Duodenal mucosa (tissue), 2 donors: ENCODE measurements around the gene COQ8A.

Experiments used
- H3K27ac ChIP-seq: one replicate; pipeline ENCODE4 v1.7.0; 2013; ENCODE audit warnings: low read depth, low read length
- H3K27me3 ChIP-seq, 2 donors: one replicate each; pipeline ENCODE4 v1.7.0; 2013; ENCODE audit warnings: low read length in 2 of 2, control low read depth in 1 of 2; ENCODE audit not compliant: insufficient read depth in 2 of 2, control insufficient read depth in 1 of 2
- H3K36me3 ChIP-seq, 2 donors: one replicate each; pipeline ENCODE4 v1.7.0; 2013; ENCODE audit warnings: low read length in 2 of 2, control low read depth in 1 of 2; ENCODE audit not compliant: insufficient read depth in 2 of 2, control insufficient read depth in 1 of 2
- H3K4me1 ChIP-seq, 2 donors: one replicate each; pipeline ENCODE4 v1.7.0; 2013; ENCODE audit warnings: low read length in 2 of 2, control low read depth in 1 of 2; ENCODE audit not compliant: insufficient read depth in 2 of 2, control insufficient read depth in 1 of 2
- H3K4me3 ChIP-seq, 2 donors: one replicate each; pipeline ENCODE4 v1.7.0; 2013; ENCODE audit warnings: low read length in 2 of 2, low read depth in 1 of 2
- H3K9ac ChIP-seq, 2 donors: one replicate each; pipeline ENCODE4 v1.7.0; 2013; ENCODE audit warnings: low read length in 2 of 2, low read depth in 1 of 2
- H3K9me3 ChIP-seq, 2 donors: one replicate each; pipeline ENCODE4 v1.7.0; 2013; ENCODE audit warnings: low read length in 2 of 2, control low read depth in 1 of 2; ENCODE audit not compliant: control insufficient read depth in 1 of 2

COQ8A gene

DNA sequence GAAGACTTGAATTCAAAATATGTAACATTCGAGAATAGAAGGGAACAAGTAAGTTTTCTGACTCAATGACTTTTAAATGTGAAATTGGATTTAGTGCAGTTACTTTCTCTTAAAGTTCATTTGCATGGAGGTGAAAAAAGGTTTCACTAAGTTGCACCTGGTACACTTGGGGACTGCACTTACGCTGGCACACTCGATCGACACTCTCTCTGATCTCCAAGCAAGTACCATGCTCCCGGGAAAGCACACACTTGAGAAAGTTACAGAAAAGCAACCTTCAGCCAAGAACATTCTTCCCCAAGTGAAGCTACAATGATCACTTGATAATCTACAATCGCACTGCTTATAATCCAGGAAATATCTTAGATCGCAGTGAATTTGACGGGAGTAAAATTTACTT lies 63.1 kb downstream of the COQ8A start:
- H3K36me3 ChIP-seq, result peaks cover 28 to 34% of the 10 kb centered on the region in 2 donors

DNA sequence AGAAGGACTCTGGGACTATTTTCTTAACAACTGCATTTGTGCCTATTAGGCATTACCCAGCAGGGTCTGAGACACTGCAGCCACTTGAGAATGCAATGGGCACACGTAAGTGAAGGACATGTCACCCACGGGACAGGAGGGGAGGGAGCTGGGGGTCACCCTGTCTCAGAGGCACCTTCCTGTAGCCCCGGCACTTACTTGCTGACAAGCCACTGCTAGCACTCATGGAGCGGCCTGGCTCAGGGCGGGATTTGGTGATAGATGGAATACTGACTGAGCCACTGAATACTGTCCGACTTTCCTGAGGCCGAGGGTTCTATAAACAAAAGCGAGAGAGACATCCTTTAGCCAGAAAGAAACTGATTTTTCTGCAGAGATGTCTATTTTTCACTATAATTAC lies 64.7 kb downstream of the COQ8A start:
- H3K4me3 ChIP-seq, result no peak overlapping the region
- no peaks in the 10 kb centered on the region for H3K9me3 ChIP-seq
- H3K9ac ChIP-seq, result no peak overlapping the region
- no peak overlapping the region for H3K27ac ChIP-seq
- H3K4me1 ChIP-seq, result no peaks in the 10 kb centered on the region
- peaks cover 28 to 34% of the 10 kb centered on the region in 2 donors for H3K36me3 ChIP-seq
- no peaks in the 10 kb centered on the region for H3K27me3 ChIP-seq

More for the DNA sequence above, 63.1 kb downstream of the COQ8A start:
- H3K27me3 ChIP-seq, result no peaks in the 10 kb centered on the region
- H3K9ac ChIP-seq, result no peak overlapping the region
- H3K4me3 ChIP-seq, result no peak overlapping the region
- no peaks in the 10 kb centered on the region for H3K4me1 ChIP-seq
- H3K27ac ChIP-seq, result no peak overlapping the region
- H3K9me3 ChIP-seq, result no peaks in the 10 kb centered on the region

DNA sequence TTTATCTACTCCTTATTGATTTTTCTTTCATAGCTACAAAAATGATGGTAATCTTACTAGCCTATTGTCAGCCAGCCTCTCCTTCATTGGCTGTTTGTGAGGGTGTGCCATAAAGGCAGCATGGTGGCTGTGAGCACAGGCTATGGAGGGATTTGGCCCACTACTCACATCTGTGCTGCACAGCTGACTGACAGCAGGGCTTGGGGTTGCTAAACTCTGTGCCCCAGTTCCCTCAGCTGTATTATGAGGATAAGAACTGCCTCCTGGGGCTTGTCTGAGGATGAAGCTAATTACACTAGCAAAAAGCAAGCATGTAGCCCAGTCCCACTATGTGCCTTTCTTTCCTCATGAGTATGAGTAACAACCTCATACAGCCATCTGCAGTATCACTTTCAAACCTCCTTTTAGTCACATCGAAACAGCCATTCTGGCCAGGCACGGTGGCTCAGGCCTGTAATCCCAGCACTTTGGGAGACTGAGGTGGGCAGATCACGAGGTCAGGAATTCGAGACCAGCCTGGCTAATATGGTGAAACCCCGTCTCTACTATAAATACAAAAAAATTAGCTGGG lies 66.2 kb downstream of the COQ8A start:
- H3K9me3 ChIP-seq, result no peaks in the 10 kb centered on the region
- H3K36me3 ChIP-seq, result peaks cover 22 to 24% of the 10 kb centered on the region in 2 donors
- no peak overlapping the region for H3K9ac ChIP-seq
- no peak overlapping the region for H3K4me3 ChIP-seq
- H3K27me3 ChIP-seq, result no peaks in the 10 kb centered on the region
- H3K27ac ChIP-seq, result no peak overlapping the region
- no peaks in the 10 kb centered on the region for H3K4me1 ChIP-seq

DNA sequence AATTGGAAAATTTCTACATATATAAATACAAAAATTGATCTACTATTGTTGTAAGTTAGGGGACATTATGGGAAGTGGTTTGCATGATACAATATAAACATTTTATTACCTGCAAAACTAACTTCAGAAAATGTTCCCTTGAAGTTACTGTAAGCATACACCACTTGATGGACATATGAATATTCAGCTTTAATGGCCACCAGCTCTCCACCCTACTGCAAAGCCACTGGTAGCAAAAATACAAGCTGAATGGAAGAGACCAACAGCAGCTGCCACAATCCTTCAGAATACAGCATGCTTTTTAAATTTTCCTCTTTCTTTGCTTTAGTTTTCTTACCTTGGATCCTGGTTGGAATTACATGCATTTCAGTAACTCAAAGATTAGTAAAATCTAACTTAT lies 69.8 kb downstream of the COQ8A start:
- Histone ChIP-seq H3K4me1 (no peaks in the 10 kb centered on the region), H3K27me3 (no peaks in the 10 kb centered on the region), H3K9ac (no peak overlapping the region), H3K9me3 (no peaks in the 10 kb centered on the region), H3K27ac (no peak overlapping the region), H3K4me3 (no peak overlapping the region), H3K36me3 (peaks cover 0 to 12% of the 10 kb centered on the region in 2 donors)

DNA sequence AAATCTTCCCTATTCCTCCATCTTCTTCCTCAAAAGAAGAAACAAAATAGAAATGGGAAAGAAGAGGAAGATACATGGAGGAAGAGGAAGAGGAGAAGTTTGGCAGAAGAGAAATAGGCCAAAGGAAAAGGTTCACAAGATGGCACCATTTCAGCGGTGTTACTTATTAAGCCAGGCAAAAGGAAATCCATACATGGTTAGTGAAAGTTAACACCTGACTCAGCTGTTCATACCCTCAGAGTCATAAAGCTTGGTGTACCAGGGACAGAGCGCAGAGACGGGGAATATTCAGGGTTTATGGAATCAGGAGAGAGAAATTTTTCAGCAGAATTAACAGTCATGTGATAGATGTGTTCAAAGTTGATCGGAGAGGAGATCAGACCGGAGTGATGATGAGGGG lies 70.6 kb downstream of the COQ8A start:
- Histone ChIP-seq H3K4me3 (no peak overlapping the region), H3K27me3 (no peaks in the 10 kb centered on the region), H3K27ac (no peak overlapping the region), H3K4me1 (no peaks in the 10 kb centered on the region), H3K9ac (no peak overlapping the region), H3K36me3 (peaks cover under 1 to 18% of the 10 kb centered on the region in 2 donors), H3K9me3 (no peaks in the 10 kb centered on the region)

DNA sequence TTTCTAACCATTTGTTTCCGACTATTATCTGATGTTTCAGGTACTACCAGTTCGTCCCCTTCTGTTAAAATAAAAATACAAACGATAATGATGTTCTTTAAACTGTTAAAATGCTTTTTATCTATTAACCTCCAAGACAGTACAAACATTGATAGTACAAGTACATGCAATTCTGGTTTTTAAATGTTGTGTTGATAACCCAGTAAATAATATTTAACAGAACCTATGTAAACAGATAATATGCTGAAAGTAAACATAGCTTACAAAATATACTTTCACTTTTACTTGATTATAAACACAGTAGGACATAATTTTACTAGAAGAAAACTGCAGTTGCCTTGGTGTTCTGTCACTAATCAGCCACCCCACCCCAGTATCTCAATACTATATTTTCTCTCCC lies 76.9 kb downstream of the COQ8A start:
- Histone ChIP-seq H3K4me3 (no peak overlapping the region), H3K4me1 (peaks cover 0 to 7% of the 10 kb centered on the region in 2 donors), H3K9me3 (peaks cover 0 to 3% of the 10 kb centered on the region in 2 donors), H3K27me3 (no peaks in the 10 kb centered on the region), H3K9ac (no peak overlapping the region), H3K27ac (no peak overlapping the region), H3K36me3 (peaks cover 23 to 40% of the 10 kb centered on the region in 2 donors)

DNA sequence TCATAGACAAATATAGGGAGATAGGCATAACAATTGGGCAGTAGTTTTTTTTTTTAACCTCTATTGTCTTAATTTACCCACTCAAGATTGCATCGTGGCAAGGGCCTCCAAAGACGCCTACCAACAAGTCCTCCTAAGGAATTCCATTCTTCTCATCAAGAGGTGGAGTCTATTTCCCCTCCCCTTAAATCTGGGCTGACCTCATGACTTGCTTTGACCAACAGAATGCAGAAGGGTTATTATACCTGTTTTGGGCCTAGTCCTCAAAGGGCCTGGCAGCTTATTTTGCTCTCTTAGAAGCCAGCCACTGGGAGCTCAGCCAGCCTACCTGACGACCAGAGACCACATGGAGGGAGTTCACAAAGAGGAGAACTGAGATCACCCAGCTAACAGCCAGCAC lies 92.3 kb downstream of the COQ8A start:
- Histone ChIP-seq H3K4me3 (no peak overlapping the region), H3K4me1 (no peaks in the 10 kb centered on the region), H3K9ac (no peak overlapping the region), H3K27me3 (no peaks in the 10 kb centered on the region), H3K36me3 (peaks cover 10 to 41% of the 10 kb centered on the region in 2 donors), H3K9me3 (no peaks in the 10 kb centered on the region), H3K27ac (no peak overlapping the region)

DNA sequence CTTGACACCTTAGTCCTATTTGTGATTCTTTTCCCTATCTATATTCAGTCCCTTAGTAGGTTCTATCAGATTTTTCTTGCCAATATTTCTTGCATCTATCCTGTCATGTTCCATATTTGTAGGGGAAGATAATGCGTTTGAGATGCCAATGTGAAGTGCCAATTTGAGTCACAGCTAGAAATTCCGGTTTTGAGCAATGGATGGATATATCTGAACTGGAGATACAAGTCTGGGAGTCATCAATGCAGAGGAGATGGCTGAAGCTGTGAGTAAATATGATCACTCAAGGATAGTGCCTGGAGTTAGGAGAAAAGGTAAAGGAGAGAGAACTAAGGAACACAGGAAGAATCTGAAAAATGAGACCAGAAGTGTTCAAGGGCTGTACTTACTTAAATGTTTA lies 93.8 kb downstream of the COQ8A start:
- Histone ChIP-seq H3K27ac (no peak overlapping the region), H3K36me3 (peaks cover 2 to 41% of the 10 kb centered on the region in 2 donors)

DNA sequence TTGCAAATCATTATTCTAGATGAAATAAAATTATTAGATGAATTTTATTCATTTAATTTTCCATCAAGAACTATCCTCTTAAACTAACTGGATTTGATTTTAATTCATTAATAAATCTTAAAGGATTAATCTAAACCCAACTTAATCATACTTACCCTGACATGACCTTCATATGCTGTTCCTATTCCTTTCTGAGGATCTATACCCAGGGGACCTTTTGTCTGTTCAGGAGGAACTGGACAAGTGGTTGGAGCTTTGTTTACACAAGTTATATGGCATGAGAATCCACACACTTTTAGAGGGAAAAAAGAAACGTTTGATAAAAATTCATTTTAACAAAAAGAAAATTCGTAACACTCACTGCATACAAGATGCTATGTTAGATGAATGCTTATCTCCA lies 95.2 kb downstream of the COQ8A start:
- Histone ChIP-seq H3K9me3 (no peaks in the 10 kb centered on the region), H3K4me3 (no peak overlapping the region), H3K27me3 (no peaks in the 10 kb centered on the region), H3K9ac (no peak overlapping the region), H3K36me3 (peaks cover 0 to 32% of the 10 kb centered on the region in 2 donors), H3K27ac (no peak overlapping the region), H3K4me1 (no peaks in the 10 kb centered on the region)

More for the DNA sequence above, 93.8 kb downstream of the COQ8A start:
- H3K4me3 ChIP-seq, result no peak overlapping the region
- no peak overlapping the region for H3K9ac ChIP-seq
- H3K9me3 ChIP-seq, result no peaks in the 10 kb centered on the region
- H3K4me1 ChIP-seq, result no peaks in the 10 kb centered on the region
- H3K27me3 ChIP-seq, result no peaks in the 10 kb centered on the region

DNA sequence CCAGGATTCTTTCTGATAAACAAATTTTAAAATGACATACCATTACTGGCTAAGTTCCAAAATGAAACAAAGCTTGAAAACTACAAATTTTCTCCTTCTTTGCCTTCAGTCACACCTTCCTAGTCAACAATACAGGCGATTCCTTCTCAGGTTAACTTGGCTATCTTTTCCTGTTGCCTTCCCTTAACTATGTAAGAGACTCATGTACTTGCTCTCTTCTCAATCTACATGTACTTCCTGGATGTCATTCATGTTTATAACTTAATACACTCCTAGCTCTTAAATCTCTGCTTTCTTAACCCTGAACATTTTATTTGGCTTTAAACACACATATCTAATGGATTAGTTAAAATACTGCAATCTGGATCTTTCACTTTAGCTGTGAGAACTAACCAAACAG lies 97.0 kb downstream of the COQ8A start:
- Histone ChIP-seq H3K36me3 (peaks cover 0 to 26% of the 10 kb centered on the region in 2 donors), H3K4me1 (no peaks in the 10 kb centered on the region)

More for the DNA sequence above, 97.0 kb downstream of the COQ8A start:
- Histone ChIP-seq H3K4me3 (no peak overlapping the region), H3K9me3 (no peaks in the 10 kb centered on the region), H3K27ac (no peak overlapping the region), H3K27me3 (no peaks in the 10 kb centered on the region), H3K9ac (no peak overlapping the region)
